SK-N-SH treated with all-trans-retinoic acid at 6 μM for 48 hours (cell line): ENCODE data around the gene FOXR1.

Experiments
- ATAC-seq: fragments of 200-7000 bp; cut with Tn5 transposase; 3 replicates; pipeline ENCODE4 v1.9.1; 2020; ENCODE audit warnings: mild to moderate bottlenecking, moderate library complexity
- ARNTL ChIP-seq: fragments of 450-650 bp; formaldehyde crosslinking; IDR thresholded peaks from 2 replicates; pipeline ENCODE4 v1.5.0; 2020; ENCODE audit warnings: low read depth, mild to moderate bottlenecking, moderate library complexity, borderline replicate concordance
- BACH2 ChIP-seq: fragments of 250-450 bp; sonication (Bioruptor Pico); IDR thresholded peaks from 2 replicates; pipeline ENCODE4 v1.9.0; 2021; ENCODE audit warnings: mild to moderate bottlenecking, borderline replicate concordance
- CREB5 ChIP-seq: fragments of 250-450 bp; sonication (Bioruptor Pico); IDR thresholded peaks from 2 replicates; pipeline ENCODE4 v1.5.1; 2020; ENCODE audit warnings: low read depth, mild to moderate bottlenecking, moderate library complexity
- CSDC2 ChIP-seq: fragments of 250-450 bp; sonication (Bioruptor Pico); IDR thresholded peaks from 2 replicates; pipeline ENCODE4 v1.5.0; 2020; ENCODE audit warnings: mild to moderate bottlenecking, moderate library complexity
- CSRNP3 ChIP-seq: fragments of 250-450 bp; sonication (Bioruptor Pico); IDR thresholded peaks from 2 replicates; pipeline ENCODE4 v1.5.1; 2021; ENCODE audit warnings: mild to moderate bottlenecking, moderate library complexity
- GLIS3 ChIP-seq: fragments of 250-450 bp; sonication (Bioruptor Pico); IDR thresholded peaks from 2 replicates; pipeline ENCODE4 v1.5.0; 2020; ENCODE audit warnings: mild to moderate bottlenecking, moderate library complexity
- ISL1 ChIP-seq: fragments of 250-450 bp; sonication (Bioruptor Pico); IDR thresholded peaks from 2 replicates; pipeline ENCODE4 v2.1.2; 2022; ENCODE audit warnings: mild to moderate bottlenecking, moderate library complexity
- OSR1 ChIP-seq: fragments of 250-450 bp; sonication (Bioruptor Pico); IDR thresholded peaks from 2 replicates; pipeline ENCODE4 v1.8.0; 2022; ENCODE audit warnings: moderate library complexity, mild to moderate bottlenecking, inconsistent platforms
- POU6F1 ChIP-seq: fragments of 250-450 bp; sonication (Bioruptor Pico); IDR thresholded peaks from 2 replicates; pipeline ENCODE4 v1.8.0; 2021; ENCODE audit warnings: low read depth, mild to moderate bottlenecking, moderate library complexity, borderline replicate concordance
- PPARA ChIP-seq: fragments of 250-450 bp; sonication (Bioruptor Pico); IDR thresholded peaks from 2 replicates; pipeline ENCODE4 v1.5.0; 2020; ENCODE audit warnings: mild to moderate bottlenecking, borderline replicate concordance
- RARB ChIP-seq: fragments of 250-450 bp; sonication (Bioruptor Pico); IDR thresholded peaks from 2 replicates; pipeline ENCODE4 v1.8.0; 2021; ENCODE audit warnings: mild to moderate bottlenecking, moderate library complexity
- TCF4 ChIP-seq: fragments of 250-450 bp; sonication (Bioruptor Pico); IDR thresholded peaks from 2 replicates; pipeline ENCODE4 v1.8.0; 2021; ENCODE audit warnings: mild to moderate bottlenecking, moderate library complexity, borderline replicate concordance
- TOX ChIP-seq: fragments of 250-450 bp; sonication (Bioruptor Pico); IDR thresholded peaks from 2 replicates; pipeline ENCODE4 v1.8.0; 2021; ENCODE audit warnings: mild to moderate bottlenecking, moderate library complexity, borderline replicate concordance
- ZC3H10 ChIP-seq: fragments of 250-450 bp; sonication (Bioruptor Pico); IDR thresholded peaks from 2 replicates; pipeline ENCODE4 v1.5.1; 2021; ENCODE audit warnings: mild to moderate bottlenecking, moderate library complexity
- ZFP30 ChIP-seq: fragments of 450-650 bp; formaldehyde crosslinking; IDR thresholded peaks from 2 replicates; pipeline ENCODE4 v1.5.0; 2022; ENCODE audit warnings: mild to moderate bottlenecking, moderate library complexity
- ZNF565 ChIP-seq: fragments of 450-650 bp; formaldehyde crosslinking; conservative IDR thresholded peaks from 2 replicates; pipeline ENCODE4 v1.5.0; 2020; ENCODE audit warnings: low read depth, mild to moderate bottlenecking, moderate library complexity
- ZNF70 ChIP-seq: fragments of 450-650 bp; formaldehyde crosslinking; IDR thresholded peaks from 2 replicates; pipeline ENCODE4 v1.5.0; 2020; ENCODE audit warnings: mild to moderate bottlenecking, moderate library complexity
- ZNF8 ChIP-seq: fragments of 450-650 bp; formaldehyde crosslinking; IDR thresholded peaks from 2 replicates; pipeline ENCODE4 v1.5.0; 2020; ENCODE audit warnings: mild to moderate bottlenecking, moderate library complexity
- TF ChIP-seq, protein P1 (sequence below): fragments of 250-450 bp; sonication (Bioruptor Pico); IDR thresholded peaks from 2 replicates; pipeline ENCODE4 v1.8.0; 2020; ENCODE audit warnings: mild to moderate bottlenecking, moderate library complexity, borderline replicate concordance

Gene FOXR1

GRCh38 chr11:119011476-119012053 lies 40.0 kb downstream of the FOXR1 start (continued):
- TF ChIP-seq, protein P1, sequence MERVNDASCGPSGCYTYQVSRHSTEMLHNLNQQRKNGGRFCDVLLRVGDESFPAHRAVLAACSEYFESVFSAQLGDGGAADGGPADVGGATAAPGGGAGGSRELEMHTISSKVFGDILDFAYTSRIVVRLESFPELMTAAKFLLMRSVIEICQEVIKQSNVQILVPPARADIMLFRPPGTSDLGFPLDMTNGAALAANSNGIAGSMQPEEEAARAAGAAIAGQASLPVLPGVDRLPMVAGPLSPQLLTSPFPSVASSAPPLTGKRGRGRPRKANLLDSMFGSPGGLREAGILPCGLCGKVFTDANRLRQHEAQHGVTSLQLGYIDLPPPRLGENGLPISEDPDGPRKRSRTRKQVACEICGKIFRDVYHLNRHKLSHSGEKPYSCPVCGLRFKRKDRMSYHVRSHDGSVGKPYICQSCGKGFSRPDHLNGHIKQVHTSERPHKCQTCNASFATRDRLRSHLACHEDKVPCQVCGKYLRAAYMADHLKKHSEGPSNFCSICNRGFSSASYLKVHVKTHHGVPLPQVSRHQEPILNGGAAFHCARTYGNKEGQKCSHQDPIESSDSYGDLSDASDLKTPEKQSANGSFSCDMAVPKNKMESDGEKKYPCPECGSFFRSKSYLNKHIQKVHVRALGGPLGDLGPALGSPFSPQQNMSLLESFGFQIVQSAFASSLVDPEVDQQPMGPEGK (CRISPR knock-in tag), result no peak

- TF ChIP-seq ZNF565 (no peak), CSDC2 (CRISPR knock-in tag) (no peak), OSR1 (CRISPR knock-in tag) (no peak), ISL1 (CRISPR knock-in tag) (no peak), ZNF70 (CRISPR knock-in tag) (no peak), CSRNP3 (no peak), ZC3H10 (no peak), ARNTL (CRISPR knock-in tag) (no peak), POU6F1 (no peak), TCF4 (CRISPR knock-in tag) (no peak)
- TF ChIP-seq, protein P1 (CRISPR knock-in tag), result no peak
- ATAC-seq, result peak; percentile 12; the same call in 2 of the 3 replicates
Observed at GRCh38 chr11:119012629-119013170, 41.1 kb downstream of the FOXR1 start.

DNA sequence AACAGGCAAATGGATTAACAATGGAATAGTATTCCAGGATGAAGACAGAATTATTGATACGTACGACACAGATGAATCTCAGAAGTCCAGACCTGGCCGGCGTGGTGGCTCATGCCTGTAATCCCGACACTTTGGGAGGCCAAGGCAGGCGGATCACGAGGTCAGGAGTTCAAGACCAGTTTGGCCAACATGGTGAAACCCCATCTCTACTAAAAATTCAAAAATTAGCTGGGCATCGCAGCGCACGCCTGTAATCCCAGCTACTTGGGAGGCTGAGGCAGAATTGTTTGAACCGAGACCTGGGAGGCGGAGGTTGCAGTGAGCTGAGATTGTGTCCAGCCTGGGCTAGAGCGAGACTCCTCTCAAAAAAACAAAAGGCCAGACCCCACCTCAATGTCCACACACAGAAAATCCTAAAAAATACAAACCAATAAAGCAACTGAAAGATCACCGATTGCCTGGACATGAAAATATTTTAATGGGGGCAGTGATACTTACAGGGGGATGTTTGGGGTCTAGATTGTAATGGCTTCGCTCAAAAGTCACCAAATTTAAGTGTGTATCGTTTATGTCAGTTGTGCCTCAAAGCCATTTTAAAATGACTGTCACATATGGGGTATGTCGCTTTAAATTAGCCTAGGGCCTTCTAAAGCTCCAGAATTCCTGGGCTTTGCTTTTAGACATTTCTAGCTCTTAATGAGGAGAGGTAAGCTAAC lies 42.8 kb downstream of the FOXR1 start:
- TF ChIP-seq CREB5, result no peak
- no peak for TF ChIP-seq ZC3H10
- no peak for TF ChIP-seq GLIS3
- no peak for TF ChIP-seq BACH2 (CRISPR knock-in tag)
- no peak for TF ChIP-seq OSR1 (CRISPR knock-in tag)
- TF ChIP-seq ARNTL (CRISPR knock-in tag), result no peak
- TF ChIP-seq TCF4 (CRISPR knock-in tag), result no peak
- no peak for TF ChIP-seq ZNF8 (CRISPR knock-in tag)
- TF ChIP-seq PPARA (CRISPR knock-in tag), result no peak
- no peak for TF ChIP-seq ZFP30 (CRISPR knock-in tag)
- no peak for TF ChIP-seq RARB (CRISPR knock-in tag)
- TF ChIP-seq ZNF70 (CRISPR knock-in tag), result no peak
- no peak for TF ChIP-seq TOX (CRISPR knock-in tag)
- TF ChIP-seq ZNF565, result no peak
- TF ChIP-seq, protein P1 (CRISPR knock-in tag), result no peak
- no peak for TF ChIP-seq POU6F1
- no peak for TF ChIP-seq CSDC2 (CRISPR knock-in tag)
- no peak for ATAC-seq
